HG02870 (cell line): ENCODE results near the gene ACTR1A.

Experiments
- ATAC-seq: cut with Tn5 transposase; IDR thresholded peaks from one replicate; pipeline ENCODE4 v1.9.1; 2021; ENCODE audit warnings: mild to moderate bottlenecking, moderate library complexity; ENCODE audit not compliant: unreplicated experiment

Gene ACTR1A

GRCh38 chr10:102432162-102432950, 70.2 kb downstream of the ACTR1A start, which contains the start of gene CUEDC2:
TSS of gene CUEDC2 (minus strand) at chr10:102432574. CDS start at chr10:102425188, 7,386 bp downstream.
- ATAC-seq, result peak; percentile 83

DNA sequence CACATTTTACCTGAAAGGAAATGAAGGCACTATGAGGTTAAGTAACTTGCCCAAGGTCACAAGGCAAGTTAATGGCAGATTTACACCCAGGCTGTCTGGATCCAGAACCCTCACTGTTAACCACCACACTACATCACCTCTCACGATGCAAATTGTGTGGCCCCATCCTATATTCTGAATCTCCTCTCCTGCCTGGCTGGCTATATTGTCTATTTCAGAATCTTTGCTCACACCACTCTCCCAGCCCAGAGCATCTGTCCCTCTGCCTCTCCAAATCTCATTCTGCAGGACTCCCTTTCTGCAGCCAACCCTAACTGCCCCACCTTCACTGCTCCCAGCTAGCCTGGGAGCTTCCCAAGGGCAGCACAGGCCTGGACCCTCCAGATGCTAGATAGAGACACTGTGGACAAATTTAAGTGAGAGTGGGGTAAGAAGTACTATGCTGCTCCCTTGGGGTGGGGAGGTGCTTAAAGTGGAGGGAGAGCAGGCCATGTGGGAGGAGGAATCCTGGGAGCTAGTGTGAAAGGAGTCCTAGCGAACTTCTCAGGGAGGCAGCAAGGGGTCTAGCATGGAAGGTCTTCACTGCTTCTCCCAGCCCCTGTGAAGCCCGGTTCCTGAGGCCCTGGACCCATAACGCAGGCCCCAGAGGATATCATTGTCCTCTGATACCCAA, 70.9 kb downstream of the ACTR1A start:
- no peak for ATAC-seq

- ATAC-seq, result no peak
Measured at GRCh38 chr10:102429468-102429867, 73.0 kb downstream of the ACTR1A start.
